ENCODE measurements around the gene BBOX1.

Gene BBOX1

DNA sequence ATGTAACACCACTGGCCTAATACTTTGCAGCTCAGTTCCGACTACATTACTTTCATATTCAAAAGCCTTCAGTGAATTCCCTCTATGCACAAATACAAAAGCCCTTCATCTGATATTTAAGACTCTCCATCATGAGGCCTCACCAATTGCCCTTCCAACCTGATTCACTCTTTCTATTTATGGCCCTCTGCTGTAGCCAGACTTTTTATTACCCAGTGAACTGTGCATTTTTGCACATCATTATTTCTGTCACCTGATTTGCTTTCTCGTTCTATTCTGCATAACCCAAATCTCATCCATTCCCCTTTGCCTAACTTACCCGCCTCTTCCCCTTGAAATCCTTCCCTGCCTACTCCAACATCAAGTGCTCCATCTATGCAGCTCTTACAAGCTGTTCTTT is 78.3 kb downstream of the BBOX1 start:
- H3K27me3 ChIP-seq (ENCODE audit: insufficient read depth, low read length, poor library complexity) = no peaks in the 10 kb centered on the region
- H3K4me1 ChIP-seq (ENCODE audit: insufficient read depth, low read length) = no peaks in the 10 kb centered on the region
- H3K79me2 ChIP-seq (ENCODE audit: insufficient read depth, low read length) = no peaks in the 10 kb centered on the region
- no peak overlapping the region for H3K27ac ChIP-seq (ENCODE audit: low read length)
- no peak for ATAC-seq (ENCODE audit: insufficient read depth, low read depth)
- no peak overlapping the region for H3K4me2 ChIP-seq (ENCODE audit: insufficient read depth, low read length)
- H3K4me3 ChIP-seq (ENCODE audit: low read depth in 1 of 2, low read length in 2 of 2) = no peak overlapping the region
- TF ChIP-seq, protein P1, sequence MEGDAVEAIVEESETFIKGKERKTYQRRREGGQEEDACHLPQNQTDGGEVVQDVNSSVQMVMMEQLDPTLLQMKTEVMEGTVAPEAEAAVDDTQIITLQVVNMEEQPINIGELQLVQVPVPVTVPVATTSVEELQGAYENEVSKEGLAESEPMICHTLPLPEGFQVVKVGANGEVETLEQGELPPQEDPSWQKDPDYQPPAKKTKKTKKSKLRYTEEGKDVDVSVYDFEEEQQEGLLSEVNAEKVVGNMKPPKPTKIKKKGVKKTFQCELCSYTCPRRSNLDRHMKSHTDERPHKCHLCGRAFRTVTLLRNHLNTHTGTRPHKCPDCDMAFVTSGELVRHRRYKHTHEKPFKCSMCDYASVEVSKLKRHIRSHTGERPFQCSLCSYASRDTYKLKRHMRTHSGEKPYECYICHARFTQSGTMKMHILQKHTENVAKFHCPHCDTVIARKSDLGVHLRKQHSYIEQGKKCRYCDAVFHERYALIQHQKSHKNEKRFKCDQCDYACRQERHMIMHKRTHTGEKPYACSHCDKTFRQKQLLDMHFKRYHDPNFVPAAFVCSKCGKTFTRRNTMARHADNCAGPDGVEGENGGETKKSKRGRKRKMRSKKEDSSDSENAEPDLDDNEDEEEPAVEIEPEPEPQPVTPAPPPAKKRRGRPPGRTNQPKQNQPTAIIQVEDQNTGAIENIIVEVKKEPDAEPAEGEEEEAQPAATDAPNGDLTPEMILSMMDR (IDR thresholded peaks at IDR 0.05; ENCODE audit: borderline replicate concordance, extremely low read depth, low read length, poor library complexity, severe bottlenecking) = no peak
- no peak for TF ChIP-seq EZH2 (IDR thresholded peaks at IDR 0.05; ENCODE audit: borderline replicate concordance, low read depth, low read length, severe bottlenecking)
- H3K9ac ChIP-seq (ENCODE audit: low read depth, low read length) = no peak overlapping the region
- no peak for DNase-seq
- no peaks in the 10 kb centered on the region for H4K20me1 ChIP-seq (ENCODE audit: insufficient read depth, low read length)
- no peak overlapping the region for H2AFZ ChIP-seq (ENCODE audit: low read depth, low read length)
- H3K36me3 ChIP-seq (ENCODE audit: insufficient read depth, low read length) = no peaks in the 10 kb centered on the region
- H3K9me3 ChIP-seq (ENCODE audit: insufficient read depth, low read length, severe bottlenecking) = no peaks in the 10 kb centered on the region

DNA sequence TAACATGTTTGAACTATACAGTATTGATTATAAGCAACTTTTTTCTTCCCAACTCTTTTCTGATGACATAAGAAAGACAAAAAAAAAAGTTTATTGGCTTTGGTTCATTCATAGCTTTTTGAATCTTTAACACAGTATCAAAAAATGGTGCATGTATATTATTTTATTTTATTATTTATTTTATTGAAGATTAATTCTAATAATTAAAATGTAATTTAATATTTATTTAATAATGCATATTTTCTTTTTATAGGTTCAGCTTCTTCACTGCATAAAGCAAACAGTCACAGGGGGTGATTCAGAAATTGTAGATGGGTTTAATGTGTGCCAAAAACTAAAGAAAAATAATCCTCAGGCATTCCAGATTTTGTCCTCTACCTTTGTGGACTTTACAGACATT is 78.8 kb downstream of the BBOX1 start:
- Histone ChIP-seq H3K9ac (ENCODE audit: low read depth, low read length) (no peak overlapping the region), H3K79me2 (ENCODE audit: insufficient read depth, low read length) (no peaks in the 10 kb centered on the region), H3K27ac (ENCODE audit: low read length) (no peak overlapping the region), H4K20me1 (ENCODE audit: insufficient read depth, low read length) (no peaks in the 10 kb centered on the region), H3K4me3 (ENCODE audit: low read depth in 1 of 2, low read length in 2 of 2) (no peak overlapping the region), H3K4me1 (ENCODE audit: insufficient read depth, low read length) (no peaks in the 10 kb centered on the region), H3K27me3 (ENCODE audit: insufficient read depth, low read length, poor library complexity) (no peaks in the 10 kb centered on the region), H2AFZ (ENCODE audit: low read depth, low read length) (no peak overlapping the region), H3K36me3 (ENCODE audit: insufficient read depth, low read length) (no peaks in the 10 kb centered on the region), H3K9me3 (ENCODE audit: insufficient read depth, low read length, severe bottlenecking) (no peaks in the 10 kb centered on the region), H3K4me2 (ENCODE audit: insufficient read depth, low read length) (no peak overlapping the region)
- ATAC-seq (ENCODE audit: insufficient read depth, low read depth) (no peak), DNase-seq (no peak)
- TF ChIP-seq, protein P1 (IDR thresholded peaks at IDR 0.05; ENCODE audit: borderline replicate concordance, extremely low read depth, low read length, poor library complexity, severe bottlenecking) = no peak
- no peak for TF ChIP-seq EZH2 (IDR thresholded peaks at IDR 0.05; ENCODE audit: borderline replicate concordance, low read depth, low read length, severe bottlenecking)

DNA sequence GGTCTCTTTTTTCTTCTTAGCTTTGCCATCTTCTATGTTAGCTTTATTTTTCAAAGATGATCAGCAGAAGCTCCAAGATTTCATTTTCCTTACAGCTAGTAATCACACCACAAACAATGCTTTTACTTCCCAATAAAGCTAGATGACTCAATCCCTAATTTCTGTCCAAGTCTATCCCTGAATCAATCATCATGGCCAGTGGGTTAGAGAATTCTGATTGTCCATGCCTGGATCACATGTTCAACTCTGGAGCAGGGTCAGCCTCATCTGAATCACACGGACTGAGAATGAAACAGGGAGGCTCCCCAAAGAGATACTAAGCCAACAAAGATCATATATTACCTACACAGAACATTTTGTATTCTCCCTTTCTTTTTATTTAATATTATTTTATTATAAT is 79.6 kb downstream of the BBOX1 start:
- Histone ChIP-seq H3K79me2 (ENCODE audit: insufficient read depth, low read length) (no peaks in the 10 kb centered on the region), H2AFZ (ENCODE audit: low read depth, low read length) (no peak overlapping the region), H3K27ac (ENCODE audit: low read length) (no peak overlapping the region), H3K36me3 (ENCODE audit: insufficient read depth, low read length) (no peaks in the 10 kb centered on the region), H3K9me3 (ENCODE audit: insufficient read depth, low read length, severe bottlenecking) (no peaks in the 10 kb centered on the region), H3K4me2 (ENCODE audit: insufficient read depth, low read length) (no peak overlapping the region), H3K27me3 (ENCODE audit: insufficient read depth, low read length, poor library complexity) (no peaks in the 10 kb centered on the region), H3K4me1 (ENCODE audit: insufficient read depth, low read length) (no peaks in the 10 kb centered on the region), H3K4me3 (ENCODE audit: low read depth in 1 of 2, low read length in 2 of 2) (no peak overlapping the region), H4K20me1 (ENCODE audit: insufficient read depth, low read length) (no peaks in the 10 kb centered on the region), H3K9ac (ENCODE audit: low read depth, low read length) (no peak overlapping the region)
- DNase-seq (no peak), ATAC-seq (ENCODE audit: insufficient read depth, low read depth) (no peak)
- TF ChIP-seq, protein P1 (IDR thresholded peaks at IDR 0.05; ENCODE audit: borderline replicate concordance, extremely low read depth, low read length, poor library complexity, severe bottlenecking) = no peak
- no peak for TF ChIP-seq EZH2 (IDR thresholded peaks at IDR 0.05; ENCODE audit: borderline replicate concordance, low read depth, low read length, severe bottlenecking)

DNA sequence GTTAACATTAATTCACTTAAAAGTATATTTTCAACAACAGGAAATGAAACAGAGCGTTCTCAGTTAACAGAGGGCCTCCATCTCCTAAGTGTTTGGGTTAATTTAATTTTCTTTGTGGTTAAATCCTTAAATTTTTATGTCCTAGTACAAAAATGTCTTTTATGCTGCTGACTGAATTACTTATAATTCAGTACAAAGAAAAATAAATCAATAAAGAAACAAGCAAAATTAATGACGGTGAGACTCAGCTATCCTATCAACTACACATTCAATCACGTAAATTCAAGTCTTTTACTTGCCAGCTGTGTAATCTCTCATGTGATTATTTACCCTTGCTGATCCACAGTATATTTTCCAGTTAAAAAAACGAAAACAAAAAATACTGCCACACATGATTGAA is 81.4 kb downstream of the BBOX1 start:
- no peak overlapping the region for H3K4me3 ChIP-seq (ENCODE audit: low read depth in 1 of 2, low read length in 2 of 2)

More for the DNA sequence above, 81.4 kb downstream of the BBOX1 start:
- Histone ChIP-seq H3K4me2 (ENCODE audit: insufficient read depth, low read length) (no peak overlapping the region), H3K27me3 (ENCODE audit: insufficient read depth, low read length, poor library complexity) (no peaks in the 10 kb centered on the region), H3K9ac (ENCODE audit: low read depth, low read length) (no peak overlapping the region), H4K20me1 (ENCODE audit: insufficient read depth, low read length) (no peaks in the 10 kb centered on the region), H3K27ac (ENCODE audit: low read length) (no peak overlapping the region), H3K9me3 (ENCODE audit: insufficient read depth, low read length, severe bottlenecking) (no peaks in the 10 kb centered on the region), H3K4me1 (ENCODE audit: insufficient read depth, low read length) (no peaks in the 10 kb centered on the region), H3K36me3 (ENCODE audit: insufficient read depth, low read length) (no peaks in the 10 kb centered on the region), H2AFZ (ENCODE audit: low read depth, low read length) (no peak overlapping the region), H3K79me2 (ENCODE audit: insufficient read depth, low read length) (no peaks in the 10 kb centered on the region)
- TF ChIP-seq, protein P1 (IDR thresholded peaks at IDR 0.05; ENCODE audit: borderline replicate concordance, extremely low read depth, low read length, poor library complexity, severe bottlenecking) = no peak
- TF ChIP-seq EZH2 (IDR thresholded peaks at IDR 0.05; ENCODE audit: borderline replicate concordance, low read depth, low read length, severe bottlenecking) = no peak
- ATAC-seq (ENCODE audit: insufficient read depth, low read depth) = no peak
- DNase-seq = no peak
